AG04449 (cell line): ENCODE data around the gene IZUMO1.
"Not testable (repeated sequence)": the region's sequence is repeated elsewhere in the genome, so short reads cannot be mapped to it uniquely, and the experiment has no call there.

Experiments
- CTCF ChIA-PET: fragments of 350-600 bp; formaldehyde crosslinking; extraction: SDS; loops from one replicate; lab custom pipeline; 2021; ENCODE audit warnings: antibody characterized with exemption; lab: Yijun Ruan, JAX
- POLR2A ChIA-PET: fragments of 400-600, 350-600 bp; formaldehyde crosslinking; extraction: SDS; loops from one replicate; lab custom pipeline; 2020; ENCODE audit warnings: antibody characterized with exemption, inconsistent platforms; lab: Yijun Ruan, JAX
- DNase-seq: peaks from one replicate; pipeline ENCODE4 v3.0.0-alpha.2; 2010; ENCODE audit warnings: low read depth, low spot score
- H3K4me3 ChIP-seq: 2 replicates; pipeline ENCODE4 v1.5.1; 2011; ENCODE audit warnings: low read depth, mild to moderate bottlenecking, control low read depth, low read length
- CTCF ChIP-seq: IDR thresholded peaks from one replicate; pipeline ENCODE4 v1.5.1; 2011; ENCODE audit warnings: mild to moderate bottlenecking, moderate library complexity, low read length, control low read depth, inconsistent platforms; ENCODE audit not compliant: insufficient read depth; ENCODE audit errors: missing control alignments

The IZUMO1 gene

GRCh38 chr19:48720613-48721296 lies 26.0 kb downstream of the IZUMO1 start:
- peak overlapping the region; percentile 81 for H3K4me3 ChIP-seq
- CTCF ChIA-PET = interaction anchor here (0.8 kb wide), 1 partner anchor 46 kb away, joined by 5 read pairs; no protein-coding TSS in a partner anchor
- POLR2A ChIA-PET = interaction anchor here (0.5 to 1.1 kb wide), 4 partner anchors 56 to 154 kb away, joined by 3 read pairs; partner anchors contain the start of gene SPHK2
- peak; percentile 93 for DNase-seq
- no peak for TF ChIP-seq CTCF

DNA sequence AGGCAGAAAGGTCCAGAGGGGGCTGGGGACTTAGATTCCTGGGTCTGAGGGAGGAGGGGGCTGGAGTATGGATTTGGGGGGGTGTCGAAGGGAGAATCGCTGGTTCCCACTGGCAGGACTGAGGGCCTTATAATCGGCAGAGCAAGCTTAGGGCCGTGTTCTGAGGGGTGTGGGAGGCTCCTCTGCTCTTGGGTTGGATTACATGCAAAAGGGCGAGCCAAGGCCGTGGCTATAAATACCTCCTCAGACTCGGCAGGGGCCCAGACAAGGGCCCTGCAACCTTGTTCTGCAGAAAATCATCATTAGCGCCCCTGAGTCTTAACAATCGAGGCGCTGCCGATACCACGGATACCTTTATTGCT lies 26.5 kb downstream of the IZUMO1 start:
- ChIA-PET POLR2A (interaction anchor here (0.9 to 1.1 kb wide), 2 partner anchors 97 to 101 kb away, joined by 3 read pairs; partner anchors contain the start of gene SPHK2), CTCF (interaction anchor here (0.8 kb wide), 1 partner anchor 45 kb away, joined by 5 read pairs; no protein-coding TSS in a partner anchor)
- no peak for DNase-seq
- H3K4me3 ChIP-seq = peak overlapping the region; percentile 81
- TF ChIP-seq CTCF = no peak

DNA sequence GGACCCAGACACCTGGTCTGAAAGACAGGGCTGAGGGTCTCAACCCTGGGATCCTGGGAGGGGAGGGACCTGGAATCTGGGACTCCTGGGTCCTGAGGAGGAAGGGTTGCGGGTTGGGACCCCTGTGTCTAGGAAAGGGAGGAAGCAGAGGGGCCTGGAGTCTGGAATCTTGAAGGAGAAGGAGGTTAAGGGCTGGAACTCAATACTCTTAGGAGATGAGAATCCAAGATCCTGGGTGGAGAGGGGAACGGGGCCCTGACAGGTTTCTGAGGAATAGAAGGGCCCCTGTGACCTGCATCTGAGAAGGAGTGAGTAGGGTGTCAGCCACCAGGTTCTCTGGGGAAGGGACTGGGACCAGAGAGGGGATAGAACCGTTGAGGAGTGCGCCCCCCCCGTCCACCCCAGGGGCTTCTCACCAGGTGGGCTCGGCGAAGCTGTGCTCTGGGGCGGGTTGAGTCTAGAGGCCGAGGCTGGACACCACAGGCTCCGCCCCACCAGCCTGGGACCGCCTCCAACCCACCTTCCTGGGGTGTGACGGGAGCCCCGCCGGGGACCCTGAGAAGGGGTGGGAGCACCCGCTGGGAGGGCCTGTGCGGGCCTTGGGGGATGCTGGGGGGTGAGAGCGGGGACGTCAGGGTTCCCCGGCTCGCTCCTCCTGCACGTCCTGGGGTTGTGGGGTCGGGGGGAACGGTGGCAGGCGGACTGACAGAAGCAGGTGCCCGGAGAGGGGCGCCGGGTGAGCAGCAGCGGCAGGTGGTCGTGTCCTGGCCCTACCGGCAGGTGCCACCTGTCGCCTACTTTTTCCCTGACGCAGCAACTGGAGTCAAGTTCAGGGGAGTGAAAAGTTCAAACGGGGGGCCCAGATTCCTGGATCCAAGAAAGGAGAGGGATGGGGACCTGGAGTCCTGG lies 27.2 kb downstream of the IZUMO1 start, which contains the start of gene MAMSTR:
TSS of gene MAMSTR (minus strand) at position 463 of the 909 bp plus-strand sequence. CDS start 694 bp downstream, outside the sequence.
- DNase-seq = no peak
- CTCF ChIA-PET = no interaction called here
- POLR2A ChIA-PET = no interaction called here
- peak within 1 kb of the TSS; percentile 81 for H3K4me3 ChIP-seq
- no peak for TF ChIP-seq CTCF

- ChIA-PET CTCF (no interaction called here), POLR2A (no interaction called here)
- no peak for DNase-seq
- no peak for TF ChIP-seq CTCF
- no peak overlapping the region for H3K4me3 ChIP-seq
Observed at GRCh38 chr19:48718711-48719231, 27.9 kb downstream of the IZUMO1 start.

DNA sequence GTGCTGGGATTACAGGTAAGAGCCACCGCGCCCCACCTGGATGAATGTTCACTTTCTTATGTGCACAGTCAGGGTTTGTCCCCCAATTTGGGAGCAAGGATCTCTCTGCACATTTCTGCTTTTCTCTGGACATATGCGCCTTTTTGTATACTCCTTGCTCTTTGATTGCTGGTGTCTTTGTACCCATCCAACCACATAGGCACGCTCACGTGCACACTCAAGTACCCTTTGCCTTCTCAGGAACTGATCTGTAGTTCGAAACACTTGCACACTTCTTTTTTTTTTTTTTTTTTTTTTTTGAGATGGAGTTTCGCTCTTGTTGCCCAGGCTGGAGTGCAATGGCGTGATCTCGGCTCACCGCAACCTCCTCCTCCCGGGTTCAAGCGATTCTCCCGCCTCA lies 28.6 kb downstream of the IZUMO1 start:
- not testable (repeated sequence) for H3K4me3 ChIP-seq, DNase-seq
- ChIA-PET CTCF (interaction anchor here (0.8 kb wide), 1 partner anchor 9 kb away, joined by 3 read pairs; no protein-coding TSS in a partner anchor), POLR2A (interaction anchor here (1.2 kb wide), 1 partner anchor 18 kb away, joined by 3 read pairs; no protein-coding TSS in a partner anchor)

GRCh38 chr19:48716562-48717291 lies 30.0 kb downstream of the IZUMO1 start:
- DNase-seq = no peak
- POLR2A ChIA-PET = interaction anchor here (0.7 to 1.2 kb wide), 2 partner anchors 8 to 17 kb away, joined by 3 read pairs; no protein-coding TSS in a partner anchor
- no peak for TF ChIP-seq CTCF
- CTCF ChIA-PET = interaction anchor here (0.8 to 1.1 kb wide), 3 partner anchors 10 to 126 kb away, joined by 3 to 5 read pairs (median 3); no protein-coding TSS in a partner anchor
- peak overlapping the region; percentile 47 for H3K4me3 ChIP-seq
